Measurements from ENCODE around the gene HSF4.

- no peak for TF ChIP-seq POLR2AphosphoS5 (IDR thresholded peaks at IDR 0.05)
- TF ChIP-seq CTCF (IDR thresholded peaks at IDR 0.05) = no peak
These were observed 52.3 kb downstream of the HSF4 start for GRCh38 chr16:67216612-67217490.
